DND-41 (cell line): ENCODE measurements around the gene CCNY.

ENCODE experiments used
- ATAC-seq: fragments of 200-7000 bp; cut with Tn5 transposase; 3 replicates; pipeline ENCODE4 v1.9.1; 2021; ENCODE audit warnings: low read depth; ENCODE audit not compliant: insufficient read depth
- DNase-seq: peaks from one replicate; pipeline ENCODE4 v3.0.0-alpha.2; 2020
- H2AFZ ChIP-seq: 2 replicates; pipeline ENCODE4 v1.6.0; 2012; ENCODE audit warnings: low read depth, low read length
- H3K27ac ChIP-seq: 2 replicates; pipeline ENCODE4 v1.5.1; 2012; ENCODE audit warnings: low read length, inconsistent platforms
- H3K27me3 ChIP-seq: fragments of 200-600 bp; sonication (generic); 2 replicates; pipeline ENCODE4 v1.6.0; 2012; ENCODE audit warnings: low read length, mild to moderate bottlenecking, inconsistent platforms; ENCODE audit not compliant: insufficient read depth, poor library complexity
- H3K36me3 ChIP-seq: 2 replicates; pipeline ENCODE4 v1.5.1; 2012; ENCODE audit warnings: low read length, inconsistent platforms; ENCODE audit not compliant: insufficient read depth
- H3K4me1 ChIP-seq: 2 replicates; pipeline ENCODE4 v1.5.1; 2012; ENCODE audit warnings: mild to moderate bottlenecking, low read length; ENCODE audit not compliant: insufficient read depth
- H3K4me2 ChIP-seq: 2 replicates; pipeline ENCODE4 v1.6.0; 2012; ENCODE audit warnings: mild to moderate bottlenecking, moderate library complexity, low read length, inconsistent platforms; ENCODE audit not compliant: insufficient read depth
- H3K4me3 ChIP-seq, 2 experiments: fragments of 200-600 bp in 1 of 2; shearing (Covaris generic) in 1 of 2; 2 replicates each; pipeline ENCODE4 v1.5.1; 2012 to 2016; ENCODE audit warnings: inconsistent platforms in 2 of 2, low read length in 2 of 2, mild to moderate bottlenecking in 2 of 2, low read depth in 1 of 2, moderate library complexity in 1 of 2
- H3K79me2 ChIP-seq: 2 replicates; pipeline ENCODE4 v1.6.0; 2012; ENCODE audit warnings: low read length, inconsistent platforms; ENCODE audit not compliant: insufficient read depth
- H3K9ac ChIP-seq: 2 replicates; pipeline ENCODE4 v1.6.0; 2012; ENCODE audit warnings: low read depth, mild to moderate bottlenecking, inconsistent platforms, low read length, moderate library complexity
- H3K9me3 ChIP-seq: 2 replicates; pipeline ENCODE4 v1.5.1; 2012; ENCODE audit warnings: low read length, moderate library complexity, mild to moderate bottlenecking, inconsistent platforms; ENCODE audit not compliant: insufficient read depth, severe bottlenecking
- H4K20me1 ChIP-seq: 2 replicates; pipeline ENCODE4 v1.6.0; 2012; ENCODE audit warnings: low read length; ENCODE audit not compliant: insufficient read depth
- CTCF ChIP-seq: IDR thresholded peaks from 2 replicates; pipeline ENCODE4 v1.5.1; 2012; ENCODE audit warnings: borderline replicate concordance, low read length, moderate library complexity, mild to moderate bottlenecking; ENCODE audit not compliant: poor library complexity, severe bottlenecking; ENCODE audit errors: extremely low read depth
- EZH2 ChIP-seq: IDR thresholded peaks from 3 replicates; pipeline ENCODE4 v1.6.1; 2012; ENCODE audit warnings: borderline replicate concordance, low read depth, mild to moderate bottlenecking, moderate library complexity, low read length, inconsistent platforms; ENCODE audit not compliant: severe bottlenecking

The CCNY gene

DNA sequence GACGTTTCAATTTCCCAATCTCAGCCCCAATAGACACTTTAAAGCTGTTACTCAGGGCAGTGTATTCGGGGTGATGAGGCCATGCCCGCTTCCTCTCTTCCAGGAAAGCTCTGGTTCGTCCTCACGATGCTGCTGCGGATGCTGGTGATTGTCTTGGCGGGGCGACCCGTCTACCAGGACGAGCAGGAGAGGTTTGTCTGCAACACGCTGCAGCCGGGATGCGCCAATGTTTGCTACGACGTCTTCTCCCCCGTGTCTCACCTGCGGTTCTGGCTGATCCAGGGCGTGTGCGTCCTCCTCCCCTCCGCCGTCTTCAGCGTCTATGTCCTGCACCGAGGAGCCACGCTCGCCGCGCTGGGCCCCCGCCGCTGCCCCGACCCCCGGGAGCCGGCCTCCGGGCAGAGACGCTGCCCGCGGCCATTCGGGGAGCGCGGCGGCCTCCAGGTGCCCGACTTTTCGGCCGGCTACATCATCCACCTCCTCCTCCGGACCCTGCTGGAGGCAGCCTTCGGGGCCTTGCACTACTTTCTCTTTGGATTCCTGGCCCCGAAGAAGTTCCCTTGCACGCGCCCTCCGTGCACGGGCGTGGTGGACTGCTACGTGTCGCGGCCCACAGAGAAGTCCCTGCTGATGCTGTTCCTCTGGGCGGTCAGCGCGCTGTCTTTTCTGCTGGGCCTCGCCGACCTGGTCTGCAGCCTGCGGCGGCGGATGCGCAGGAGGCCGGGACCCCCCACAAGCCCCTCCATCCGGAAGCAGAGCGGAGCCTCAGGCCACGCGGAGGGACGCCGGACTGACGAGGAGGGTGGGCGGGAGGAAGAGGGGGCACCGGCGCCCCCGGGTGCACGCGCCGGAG, 271.4 kb downstream of the CCNY start:
- Histone ChIP-seq H3K27me3 (no peaks in the 10 kb centered on the region), H4K20me1 (no peaks in the 10 kb centered on the region), H3K4me2 (no peak overlapping the region), H3K4me1 (no peaks in the 10 kb centered on the region), H3K79me2 (no peaks in the 10 kb centered on the region), H3K4me3 (no peak overlapping the region), H3K9me3 (no peaks in the 10 kb centered on the region), H3K36me3 (no peaks in the 10 kb centered on the region), H2AFZ (no peak overlapping the region), H3K27ac (no peak overlapping the region), H3K9ac (no peak overlapping the region)
- no peak for DNase-seq
- ATAC-seq: no peak
- TF ChIP-seq CTCF: no peak
- no peak for TF ChIP-seq EZH2

GRCh38 chr10:35608328-35608672, 272.0 kb downstream of the CCNY start:
- Histone ChIP-seq H3K4me1 (no peaks in the 10 kb centered on the region), H3K27ac (no peak overlapping the region), H3K79me2 (no peaks in the 10 kb centered on the region), H3K9me3 (no peaks in the 10 kb centered on the region), H3K36me3 (no peaks in the 10 kb centered on the region), H4K20me1 (no peaks in the 10 kb centered on the region), H3K27me3 (no peaks in the 10 kb centered on the region), H3K4me3 (no peak overlapping the region), H3K9ac (no peak overlapping the region), H3K4me2 (no peak overlapping the region), H2AFZ (no peak overlapping the region)
- no peak for TF ChIP-seq CTCF
- no peak for TF ChIP-seq EZH2
- ATAC-seq (no peak), DNase-seq (no peak)

GRCh38 chr10:35611750-35612149, 275.4 kb downstream of the CCNY start:
- Histone ChIP-seq H4K20me1 (no peaks in the 10 kb centered on the region), H2AFZ (no peak overlapping the region), H3K4me3 (no peak overlapping the region), H3K36me3 (no peaks in the 10 kb centered on the region), H3K4me2 (no peak overlapping the region), H3K27me3 (peaks cover 15% of the 10 kb centered on the region), H3K9ac (no peak overlapping the region), H3K79me2 (no peaks in the 10 kb centered on the region), H3K9me3 (no peaks in the 10 kb centered on the region), H3K27ac (no peak overlapping the region), H3K4me1 (no peaks in the 10 kb centered on the region)
- ATAC-seq (no peak), DNase-seq (no peak)
- TF ChIP-seq CTCF (peak; percentile 3), EZH2 (no peak)
